Stimulated activated effector memory CD8-positive, alpha-beta T cell treated with anti-CD3 and anti-CD28 coated beads, Interleukin-12 subunit alpha, Interleukin-12 subunit beta, amount 100 ng/mL, for 72 hours (primary cell): Measurements from ENCODE around the gene PATJ.
"Not testable (repeated sequence)": the region's sequence is repeated elsewhere in the genome, so short reads cannot be mapped to it uniquely, and the experiment has no call there.

ENCODE experiments used
- ATAC-seq: fragments of 150-1000 bp; cut with Tn5 transposase; 2 replicates; pipeline ENCODE4 v1.10.0; 2021
- DNase-seq, 2 donors: peaks; one replicate each; pipeline ENCODE4 v3.0.0; 2021 to 2022; ENCODE audit warnings: low spot score in 2 of 2
- H3K27ac Mint-ChIP-seq: one replicate; pipeline ENCODE4 v1.8.0; 2022; ENCODE audit warnings: mild to moderate bottlenecking, mixed read lengths
- H3K36me3 Mint-ChIP-seq: one replicate; pipeline ENCODE4 v1.8.0; 2022; ENCODE audit warnings: mild to moderate bottlenecking, mixed read lengths
- H3K4me1 Mint-ChIP-seq: one replicate; pipeline ENCODE4 v1.8.0; 2022; ENCODE audit warnings: mixed read lengths
- H3K4me3 Mint-ChIP-seq: one replicate; pipeline ENCODE4 v1.8.0; 2022; ENCODE audit warnings: mild to moderate bottlenecking, mixed read lengths
- H3K9me3 Mint-ChIP-seq: one replicate; pipeline ENCODE4 v1.8.0; 2022; ENCODE audit warnings: mixed read lengths

The PATJ gene

GRCh38 chr1:62194651-62195544 lies 452.6 kb downstream of the PATJ start, which contains the start of gene L1TD1:
Gene L1TD1, plus strand, starts transcription at chr1:62194849. Its CDS starts 11,780 bp downstream, at chr1:62206629.
- no peaks in the 10 kb centered on the region for H3K36me3 Mint-ChIP-seq
- no peak within 1 kb of the TSS for H3K27ac Mint-ChIP-seq
- no peak for DNase-seq
- H3K4me3 Mint-ChIP-seq, result peak within 1 kb of the TSS; percentile 18
- H3K9me3 Mint-ChIP-seq, result no peaks in the 10 kb centered on the region
- no peaks in the 10 kb centered on the region for H3K4me1 Mint-ChIP-seq
- peak; percentile 39 for ATAC-seq

- H3K36me3 Mint-ChIP-seq, result no peaks in the 10 kb centered on the region
- no peak overlapping the region for H3K27ac Mint-ChIP-seq
- no peaks in the 10 kb centered on the region for H3K4me1 Mint-ChIP-seq
- DNase-seq, result no peak
- H3K9me3 Mint-ChIP-seq, result no peaks in the 10 kb centered on the region
- no peak for ATAC-seq
- no peak overlapping the region for H3K4me3 Mint-ChIP-seq
These were observed 453.9 kb downstream of the PATJ start for GRCh38 chr1:62196086-62196690.

GRCh38 chr1:62198069-62198780 lies 455.9 kb downstream of the PATJ start:
- no peaks in the 10 kb centered on the region for H3K9me3 Mint-ChIP-seq
- H3K4me3 Mint-ChIP-seq, result no peak overlapping the region
- ATAC-seq, result no peak

GRCh38 chr1:62198781-62199125 lies 456.5 kb downstream of the PATJ start:
- Mint-ChIP-seq H3K27ac (no peak overlapping the region), H3K4me3 (no peak overlapping the region), H3K4me1 (no peaks in the 10 kb centered on the region), H3K9me3 (no peaks in the 10 kb centered on the region), H3K36me3 (no peaks in the 10 kb centered on the region)
- no peak for DNase-seq
- ATAC-seq, result no peak

More at GRCh38 chr1:62198069-62198780, 455.9 kb downstream of the PATJ start:
- no peaks in the 10 kb centered on the region for H3K4me1 Mint-ChIP-seq
- no peak for DNase-seq
- H3K27ac Mint-ChIP-seq, result no peak overlapping the region
- H3K36me3 Mint-ChIP-seq, result no peaks in the 10 kb centered on the region

GRCh38 chr1:62207187-62207586 lies 464.9 kb downstream of the PATJ start:
- no peaks in the 10 kb centered on the region for H3K4me1 Mint-ChIP-seq
- H3K27ac Mint-ChIP-seq, result no peak overlapping the region
- ATAC-seq (no peak), DNase-seq (no peak)
- H3K4me3 Mint-ChIP-seq, result no peak overlapping the region
- peaks cover 15% of the 10 kb centered on the region for H3K9me3 Mint-ChIP-seq
- H3K36me3 Mint-ChIP-seq, result no peaks in the 10 kb centered on the region

- Mint-ChIP-seq H3K36me3 (no peaks in the 10 kb centered on the region), H3K9me3 (peaks cover 15% of the 10 kb centered on the region), H3K4me1 (no peaks in the 10 kb centered on the region), H3K27ac (no peak overlapping the region), H3K4me3 (no peak overlapping the region)
- no peak for ATAC-seq
- DNase-seq, result no peak
These were observed 465.8 kb downstream of the PATJ start for GRCh38 chr1:62208087-62208486.

GRCh38 chr1:62208970-62209369 lies 466.7 kb downstream of the PATJ start:
- no peak overlapping the region for H3K27ac Mint-ChIP-seq
- H3K9me3 Mint-ChIP-seq, result peaks cover 15% of the 10 kb centered on the region
- no peak overlapping the region for H3K4me3 Mint-ChIP-seq
- no peak for DNase-seq
- no peaks in the 10 kb centered on the region for H3K36me3 Mint-ChIP-seq
- ATAC-seq, result no peak
- H3K4me1 Mint-ChIP-seq, result no peaks in the 10 kb centered on the region

GRCh38 chr1:62209931-62210595 lies 467.8 kb downstream of the PATJ start:
- DNase-seq (no peak), ATAC-seq (no peak)
- Mint-ChIP-seq H3K4me1 (no peaks in the 10 kb centered on the region), H3K4me3 (no peak overlapping the region), H3K9me3 (peaks cover 15% of the 10 kb centered on the region), H3K36me3 (no peaks in the 10 kb centered on the region), H3K27ac (no peak overlapping the region)

- DNase-seq, result no peak
- peaks cover 15% of the 10 kb centered on the region for H3K9me3 Mint-ChIP-seq
- no peak overlapping the region for H3K4me3 Mint-ChIP-seq
- H3K4me1 Mint-ChIP-seq, result no peaks in the 10 kb centered on the region
- no peak for ATAC-seq
- H3K36me3 Mint-ChIP-seq, result no peaks in the 10 kb centered on the region
- H3K27ac Mint-ChIP-seq, result no peak overlapping the region
These were observed 468.7 kb downstream of the PATJ start for GRCh38 chr1:62210960-62211359.

- Mint-ChIP-seq H3K9me3 (peaks cover 12% of the 10 kb centered on the region), H3K36me3 (no peaks in the 10 kb centered on the region), H3K27ac (no peak overlapping the region), H3K4me3 (no peak overlapping the region), H3K4me1 (no peaks in the 10 kb centered on the region)
- DNase-seq (no peak), ATAC-seq (no peak)
These were observed 470.1 kb downstream of the PATJ start for GRCh38 chr1:62212411-62212810.

GRCh38 chr1:62213075-62213914 lies 471.0 kb downstream of the PATJ start:
- Mint-ChIP-seq H3K36me3 (no peaks in the 10 kb centered on the region), H3K9me3 (peaks cover 12% of the 10 kb centered on the region), H3K27ac (no peak overlapping the region), H3K4me1 (no peaks in the 10 kb centered on the region), H3K4me3 (no peak overlapping the region)
- ATAC-seq (no peak), DNase-seq (no peak)

- Mint-ChIP-seq H3K36me3 (no peaks in the 10 kb centered on the region), H3K27ac (no peak overlapping the region), H3K9me3 (no peaks in the 10 kb centered on the region), H3K4me1 (no peaks in the 10 kb centered on the region), H3K4me3 (no peak overlapping the region)
- ATAC-seq (no peak), DNase-seq (no peak)
These were observed 476.3 kb downstream of the PATJ start for GRCh38 chr1:62218604-62219003.

- H3K27ac Mint-ChIP-seq, H3K9me3 Mint-ChIP-seq, ATAC-seq, H3K36me3 Mint-ChIP-seq, H3K4me3 Mint-ChIP-seq, H3K4me1 Mint-ChIP-seq, DNase-seq: not testable (repeated sequence)
These were observed 478.2 kb downstream of the PATJ start for GRCh38 chr1:62220456-62220855.

GRCh38 chr1:62221171-62221570 lies 478.9 kb downstream of the PATJ start:
- Mint-ChIP-seq H3K9me3 (no peaks in the 10 kb centered on the region), H3K4me1 (no peaks in the 10 kb centered on the region), H3K4me3 (no peak overlapping the region), H3K36me3 (no peaks in the 10 kb centered on the region), H3K27ac (no peak overlapping the region)
- ATAC-seq (no peak), DNase-seq (no peak)
